GM23338 (cell line): ENCODE data around the gene FEM1B. TPM values are rescaled to one million over a fixed set of nuclear protein-coding genes. Genes with fewer than 3 reads are reported as not detected.

Source experiments
- ATAC-seq: fragments of 200-7000 bp; cut with Tn5 transposase; 3 replicates; pipeline ENCODE4 v1.9.1; 2020
- DNase-seq: peaks from one replicate; pipeline ENCODE4 v3.0.0-alpha.2; 2015; ENCODE audit warnings: low spot score
- H2AFZ ChIP-seq: fragments of 200-600 bp; sonication (generic); 2 replicates; pipeline ENCODE4 v1.8.0; 2016; ENCODE audit warnings: antibody characterized with exemption, mild to moderate bottlenecking, moderate library complexity
- H3F3A ChIP-seq: fragments of 200-600 bp; sonication (generic); replicated peaks from 2 replicates; pipeline ENCODE4 v1.8.0; 2017; ENCODE audit warnings: antibody characterized with exemption, mixed run types, low read depth
- H3K27ac ChIP-seq: fragments of 200-600 bp; sonication (generic); 2 replicates; pipeline ENCODE4 v1.6.1; 2016; ENCODE audit warnings: low read depth
- H3K27me3 ChIP-seq: fragments of 200-600 bp; sonication (generic); 2 replicates; pipeline ENCODE4 v1.8.0; 2016; ENCODE audit warnings: mild to moderate bottlenecking, mixed run types, moderate library complexity; ENCODE audit not compliant: insufficient read depth
- H3K36me3 ChIP-seq: fragments of 200-600 bp; sonication (generic); 2 replicates; pipeline ENCODE4 v1.8.0; 2016; ENCODE audit warnings: mild to moderate bottlenecking; ENCODE audit not compliant: insufficient read depth
- H3K4me1 ChIP-seq: fragments of 200-600 bp; sonication (generic); 2 replicates; pipeline ENCODE4 v1.8.0; 2016; ENCODE audit warnings: mild to moderate bottlenecking, moderate library complexity; ENCODE audit not compliant: insufficient read depth
- H3K4me2 ChIP-seq: fragments of 200-600 bp; sonication (generic); 2 replicates; pipeline ENCODE4 v1.7.1; 2017; ENCODE audit warnings: mixed run types
- H3K4me3 ChIP-seq: fragments of 200-600 bp; sonication (generic); 2 replicates; pipeline ENCODE4 v1.6.1; 2016; ENCODE audit warnings: mixed run types
- H3K79me2 ChIP-seq: fragments of 200-600 bp; sonication (generic); replicated peaks from 2 replicates; pipeline ENCODE4 v1.8.0; 2017; ENCODE audit warnings: mild to moderate bottlenecking; ENCODE audit not compliant: insufficient read depth
- H3K9me2 ChIP-seq: fragments of 200-600 bp; sonication (generic); 2 replicates; pipeline ENCODE4 v1.8.0; 2017; ENCODE audit not compliant: insufficient read depth
- H4K20me1 ChIP-seq: fragments of 200-600 bp; sonication (generic); replicated peaks from 2 replicates; pipeline ENCODE4 v1.8.0; 2017; ENCODE audit warnings: mild to moderate bottlenecking; ENCODE audit not compliant: insufficient read depth
- H3K27ac Mint-ChIP-seq: 2 replicates; pipeline ENCODE4 v1.8.0; 2020; ENCODE audit warnings: inconsistent platforms, mild to moderate bottlenecking, moderate library complexity, mixed read lengths
- H3K27me3 Mint-ChIP-seq: 3 replicates; pipeline ENCODE4 v1.8.0; 2022; ENCODE audit warnings: low read depth, mild to moderate bottlenecking, moderate library complexity, mixed read lengths, inconsistent platforms; ENCODE audit not compliant: insufficient read depth, poor library complexity
- H3K36me3 Mint-ChIP-seq: 3 replicates; pipeline ENCODE4 v1.8.0; 2021; ENCODE audit warnings: low read depth, mild to moderate bottlenecking, inconsistent platforms, moderate library complexity, mixed read lengths
- H3K4me1 Mint-ChIP-seq: 3 replicates; pipeline ENCODE4 v1.8.0; 2020; ENCODE audit warnings: mild to moderate bottlenecking, inconsistent platforms, mixed read lengths
- H3K4me3 Mint-ChIP-seq: 3 replicates; pipeline ENCODE4 v1.8.0; 2021; ENCODE audit warnings: moderate library complexity, mild to moderate bottlenecking, inconsistent platforms, mixed read lengths
- H3K9me3 Mint-ChIP-seq: 3 replicates; pipeline ENCODE4 v1.8.0; 2020; ENCODE audit warnings: moderate library complexity, mild to moderate bottlenecking, inconsistent platforms, mixed read lengths
- CREB1 ChIP-seq: fragments of 250-450 bp; sonication (Bioruptor Pico); IDR thresholded peaks from 2 replicates; pipeline ENCODE4 v1.5.0; 2020; ENCODE audit warnings: low read depth, mild to moderate bottlenecking, moderate library complexity
- EZH2 ChIP-seq: fragments of 200-600 bp; sonication (generic); IDR thresholded peaks from one replicate; pipeline ENCODE4 v1.8.0; 2017; ENCODE audit warnings: antibody characterized with exemption, mild to moderate bottlenecking, low read depth; ENCODE audit not compliant: unreplicated experiment
- EZH2phosphoT487 ChIP-seq: fragments of 200-600 bp; sonication (generic); IDR thresholded peaks from one replicate; pipeline ENCODE4 v1.8.1; 2018; ENCODE audit warnings: antibody characterized with exemption; ENCODE audit not compliant: unreplicated experiment
- JUNB ChIP-seq: IDR thresholded peaks from one replicate; pipeline ENCODE4 v1.6.1; 2016; ENCODE audit warnings: antibody characterized with exemption; ENCODE audit not compliant: unreplicated experiment
- NANOG ChIP-seq: IDR thresholded peaks from 2 replicates; pipeline ENCODE4 v1.6.1; 2016; ENCODE audit warnings: antibody characterized with exemption, borderline replicate concordance
- POLR2AphosphoS5 ChIP-seq: IDR thresholded peaks from 2 replicates; pipeline ENCODE4 v1.6.1; 2016; ENCODE audit warnings: antibody characterized with exemption, low read depth
- REST ChIP-seq: IDR thresholded peaks from one replicate; pipeline ENCODE4 v1.6.1; 2018; ENCODE audit warnings: antibody characterized with exemption; ENCODE audit not compliant: unreplicated experiment
- STAT1 ChIP-seq: IDR thresholded peaks from one replicate; pipeline ENCODE4 v1.6.1; 2016; ENCODE audit warnings: antibody characterized with exemption; ENCODE audit not compliant: unreplicated experiment
- ZNF114 ChIP-seq: fragments of 250-450 bp; sonication (Bioruptor Pico); IDR thresholded peaks from 2 replicates; pipeline ENCODE4 v1.5.0; 2020; ENCODE audit warnings: mild to moderate bottlenecking, moderate library complexity
- ZNF331 ChIP-seq: fragments of 250-450 bp; sonication (Bioruptor Pico); IDR thresholded peaks from 2 replicates; pipeline ENCODE4 v1.5.0; 2020; ENCODE audit warnings: low read depth, mild to moderate bottlenecking, moderate library complexity
- polyA plus RNA-seq: library from polyadenylated mRNA; unstranded; fragments of >200 nt; fragmentation: Nextera tagmentation; extraction: Ambion mirVana; gene quantifications from 2 replicates; pipeline ENCODE4 v1.2.1, GENCODE V29; 2016
- total RNA-seq: library from RNA; depleted of rRNA; stranded (reverse); fragments of >200 nt; shearing (Covaris generic); gene quantifications from 2 replicates; pipeline ENCODE4 v1.2.3, GENCODE V29; 2014
- TF ChIP-seq, protein P1 (sequence below), 2 experiments: fragments of 200-600 bp in 1 of 2; sonication (generic) in 1 of 2; conservative IDR thresholded peaks; 2 replicates each; pipeline versions ENCODE4 v1.5.1 to v1.6.1; 2016 to 2017; ENCODE audit warnings: antibody characterized with exemption in 2 of 2, low read depth in 2 of 2, mild to moderate bottlenecking in 2 of 2, moderate library complexity in 1 of 2

FEM1B gene
- total and polyA plus RNA-seq, 2 experiments from 2014 or later = 13.0 to 82.0 TPM

- TF ChIP-seq, protein P1, sequence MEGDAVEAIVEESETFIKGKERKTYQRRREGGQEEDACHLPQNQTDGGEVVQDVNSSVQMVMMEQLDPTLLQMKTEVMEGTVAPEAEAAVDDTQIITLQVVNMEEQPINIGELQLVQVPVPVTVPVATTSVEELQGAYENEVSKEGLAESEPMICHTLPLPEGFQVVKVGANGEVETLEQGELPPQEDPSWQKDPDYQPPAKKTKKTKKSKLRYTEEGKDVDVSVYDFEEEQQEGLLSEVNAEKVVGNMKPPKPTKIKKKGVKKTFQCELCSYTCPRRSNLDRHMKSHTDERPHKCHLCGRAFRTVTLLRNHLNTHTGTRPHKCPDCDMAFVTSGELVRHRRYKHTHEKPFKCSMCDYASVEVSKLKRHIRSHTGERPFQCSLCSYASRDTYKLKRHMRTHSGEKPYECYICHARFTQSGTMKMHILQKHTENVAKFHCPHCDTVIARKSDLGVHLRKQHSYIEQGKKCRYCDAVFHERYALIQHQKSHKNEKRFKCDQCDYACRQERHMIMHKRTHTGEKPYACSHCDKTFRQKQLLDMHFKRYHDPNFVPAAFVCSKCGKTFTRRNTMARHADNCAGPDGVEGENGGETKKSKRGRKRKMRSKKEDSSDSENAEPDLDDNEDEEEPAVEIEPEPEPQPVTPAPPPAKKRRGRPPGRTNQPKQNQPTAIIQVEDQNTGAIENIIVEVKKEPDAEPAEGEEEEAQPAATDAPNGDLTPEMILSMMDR (conservative IDR thresholded peaks at IDR 0.05; ENCODE audit: low read depth in 2 of 2) = no peak
- TF ChIP-seq ZNF331 (no peak), ZNF114 (no peak), JUNB (no peak)
These were observed 21.9 kb downstream of the FEM1B start (continued) for GRCh38 chr15:68299436-68299835.

DNA sequence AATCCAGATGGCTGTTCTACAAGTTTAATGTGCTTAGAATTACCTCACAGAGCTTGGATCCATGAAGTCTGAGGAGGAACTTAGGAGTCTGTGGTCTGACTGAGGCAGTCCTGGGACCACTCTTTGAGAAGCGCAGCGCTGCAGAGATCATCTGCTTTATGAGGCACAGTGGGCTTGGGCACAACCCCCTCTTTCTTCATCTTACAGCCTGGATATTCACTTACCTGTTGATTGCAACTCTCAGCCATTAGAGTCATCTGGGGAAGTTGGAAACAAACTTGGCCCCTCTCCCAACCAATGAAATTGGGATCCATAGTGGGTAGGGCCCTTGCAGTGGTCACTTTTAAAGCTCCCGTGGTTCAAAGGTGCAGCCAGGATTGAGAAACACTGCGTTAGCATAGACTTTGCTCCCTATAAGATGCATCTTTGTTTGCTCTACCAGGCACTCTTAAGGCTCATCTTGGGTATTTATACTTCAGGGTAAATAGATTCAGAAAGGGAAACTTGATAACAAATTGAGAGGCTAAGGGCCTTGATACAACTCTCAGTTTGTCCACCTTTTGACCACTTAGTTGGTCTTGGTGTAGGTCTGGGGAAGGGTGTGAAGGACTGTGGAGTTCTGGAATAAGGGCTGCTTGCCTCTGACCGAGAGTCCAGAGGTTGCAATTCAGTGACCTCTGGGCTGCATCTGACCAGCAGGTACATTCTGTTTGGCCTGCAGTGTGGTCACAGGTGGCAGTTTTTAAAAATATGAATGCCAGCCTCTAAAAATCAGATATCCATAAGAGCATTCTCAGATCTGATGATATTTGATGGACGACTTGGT lies 22.8 kb downstream of the FEM1B start:
- H3K27me3 ChIP-seq = no peaks in the 10 kb centered on the region
- no peak for ATAC-seq
- TF ChIP-seq CREB1 (CRISPR knock-in tag) (no peak), REST (no peak), JUNB (no peak), STAT1 (no peak), EZH2phosphoT487 (no peak), ZNF331 (no peak), ZNF114 (no peak), POLR2AphosphoS5 (no peak), EZH2 (no peak), NANOG (no peak)
- TF ChIP-seq, protein P1 (conservative IDR thresholded peaks at IDR 0.05; ENCODE audit: low read depth in 2 of 2) = no peak

More for the DNA sequence above, 22.8 kb downstream of the FEM1B start:
- H3K4me3 Mint-ChIP-seq = no peak overlapping the region
- Histone ChIP-seq H3K27ac (peak overlapping the region; percentile 34; the same call in 1 of the 2 replicates), H3K4me2 (no peak overlapping the region), H2AFZ (no peak overlapping the region), H3K4me1 (peaks cover 17% of the 10 kb centered on the region), H3K79me2 (peaks cover 4% of the 10 kb centered on the region; the same call in 1 of the 2 replicates), H3K4me3 (no peak overlapping the region), H3F3A (peaks cover 9% of the 10 kb centered on the region), H4K20me1 (no peaks in the 10 kb centered on the region), H3K36me3 (no peaks in the 10 kb centered on the region), H3K9me2 (no peaks in the 10 kb centered on the region)
- H3K27ac Mint-ChIP-seq = no peak overlapping the region
- no peaks in the 10 kb centered on the region for H3K9me3 Mint-ChIP-seq
- H3K4me1 Mint-ChIP-seq = peaks cover 16% of the 10 kb centered on the region
- H3K27me3 Mint-ChIP-seq = no peaks in the 10 kb centered on the region
- no peaks in the 10 kb centered on the region; the same call in 2 of the 3 replicates for H3K36me3 Mint-ChIP-seq
- no peak for DNase-seq
